Thyroid gland (tissue), 4 donors: ENCODE measurements around the gene TCAP.

Source experiments
- CTCF ChIP-seq, 6 experiments: fragments of 200-600 bp in 3 of 6; fragments of 450-650 bp in 3 of 6; sonication (generic) in 3 of 6; IDR thresholded peaks; one replicate each; pipeline ENCODE4 v1.5.1; 2016 to 2019; ENCODE audit warnings: antibody characterized with exemption in 6 of 6, mild to moderate bottlenecking in 2 of 6, inconsistent platforms in 1 of 6, moderate library complexity in 1 of 6
- POLR2A ChIP-seq, 2 donors: fragments of 450-650 bp; IDR thresholded peaks; one replicate each; pipeline ENCODE4 v1.6.1; 2017; ENCODE audit warnings: antibody characterized with exemption in 2 of 2, mild to moderate bottlenecking in 2 of 2, moderate library complexity in 1 of 2

GRCh38 chr17:39639566-39640458, 25.3 kb upstream of the TCAP start:
- no peak for TF ChIP-seq CTCF (IDR thresholded peaks at IDR 0.05)
- no peak for TF ChIP-seq POLR2A (IDR thresholded peaks at IDR 0.05)
